Mesenchymal stem cell (in vitro differentiated cells and primary cell): ENCODE data around the gene LPGAT1.
A peak's percentile ranks its signal among the peaks of the same experiment; 100 is the strongest.

Source experiments
- DNase-seq: peaks from one replicate; pipeline ENCODE4 v3.0.0-alpha.2; 2013
- H2AFZ ChIP-seq: one replicate; pipeline ENCODE4 v1.6.1; 2013; ENCODE audit warnings: low read depth, mild to moderate bottlenecking, control low read depth, inconsistent platforms, low read length, moderate library complexity
- H2AK5ac ChIP-seq: 2 replicates; pipeline ENCODE4 v1.6.1; 2013; ENCODE audit warnings: low read length, moderate library complexity, mild to moderate bottlenecking, inconsistent platforms; ENCODE audit not compliant: severe bottlenecking
- H2BK120ac ChIP-seq: one replicate; pipeline ENCODE4 v1.6.1; 2013; ENCODE audit warnings: low read depth, mild to moderate bottlenecking, inconsistent platforms, low read length, moderate library complexity
- H2BK12ac ChIP-seq, 2 experiments: one replicate each; pipeline ENCODE4 v1.6.1; 2013; ENCODE audit warnings: inconsistent platforms in 2 of 2, low read length in 2 of 2, mild to moderate bottlenecking in 2 of 2, moderate library complexity in 2 of 2, control low read depth in 1 of 2
- H2BK15ac ChIP-seq: one replicate; pipeline ENCODE4 v1.6.1; 2013; ENCODE audit warnings: mild to moderate bottlenecking, low read depth, inconsistent platforms; ENCODE audit not compliant: poor library complexity, severe bottlenecking
- H2BK5ac ChIP-seq: 2 replicates; pipeline ENCODE4 v1.6.1; 2013; ENCODE audit warnings: low read depth, mild to moderate bottlenecking, low read length, control low read depth, inconsistent platforms; ENCODE audit not compliant: poor library complexity, severe bottlenecking
- H3K14ac ChIP-seq, 2 experiments: one replicate each; pipeline ENCODE4 v1.6.1; 2013; ENCODE audit warnings: inconsistent platforms in 2 of 2, low read length in 2 of 2, control low read depth in 1 of 2, mild to moderate bottlenecking in 1 of 2, moderate library complexity in 1 of 2
- H3K18ac ChIP-seq, 2 experiments: one replicate each; pipeline ENCODE4 v1.6.1; 2013; ENCODE audit warnings: inconsistent platforms in 2 of 2, low read length in 2 of 2, control low read depth in 1 of 2, low read depth in 1 of 2, mild to moderate bottlenecking in 1 of 2
- H3K23ac ChIP-seq, 2 experiments: one replicate each; pipeline ENCODE4 v1.6.1; 2013; ENCODE audit warnings: inconsistent platforms in 2 of 2, low read length in 2 of 2, mild to moderate bottlenecking in 2 of 2, moderate library complexity in 2 of 2, control low read depth in 1 of 2
- H3K27ac ChIP-seq: 2 replicates; pipeline ENCODE4 v1.5.1; 2013; ENCODE audit warnings: mild to moderate bottlenecking, moderate library complexity, low read length, control low read depth, inconsistent platforms; ENCODE audit not compliant: poor library complexity, severe bottlenecking
- H3K27me3 ChIP-seq, 2 experiments: 2 replicates each; pipeline versions ENCODE4 v1.6.1 to v1.7.0; 2013; ENCODE audit warnings: low read length in 2 of 2, mild to moderate bottlenecking in 2 of 2, moderate library complexity in 2 of 2, control low read depth in 1 of 2, inconsistent platforms in 1 of 2; ENCODE audit not compliant: control insufficient read depth in 1 of 2, insufficient read depth in 1 of 2
- H3K36me3 ChIP-seq, 2 experiments: 2 replicates each; pipeline versions ENCODE4 v1.6.1 to v1.7.0; 2013; ENCODE audit warnings: low read length in 2 of 2, control low read depth in 1 of 2, inconsistent platforms in 1 of 2, low read depth in 1 of 2, mild to moderate bottlenecking in 1 of 2; ENCODE audit not compliant: insufficient read depth in 2 of 2, control insufficient read depth in 1 of 2
- H3K4ac ChIP-seq, 2 experiments: one replicate each; pipeline ENCODE4 v1.6.1; 2013; ENCODE audit warnings: inconsistent platforms in 2 of 2, low read length in 2 of 2, mild to moderate bottlenecking in 2 of 2, moderate library complexity in 2 of 2, control low read depth in 1 of 2, low read depth in 1 of 2
- H3K4me1 ChIP-seq: 2 replicates; pipeline ENCODE4 v1.6.1; 2013; ENCODE audit warnings: low read depth, low read length, control low read depth; ENCODE audit not compliant: control insufficient read depth, insufficient read depth
- H3K4me2 ChIP-seq: 2 replicates; pipeline ENCODE4 v1.6.1; 2013; ENCODE audit warnings: low read length, mild to moderate bottlenecking, inconsistent platforms; ENCODE audit not compliant: poor library complexity, severe bottlenecking
- H3K4me3 ChIP-seq, 2 experiments: 2 replicates each; pipeline versions ENCODE4 v1.5.1 to v1.7.0; 2013; ENCODE audit warnings: low read length in 2 of 2, mild to moderate bottlenecking in 2 of 2, control low read depth in 1 of 2, low read depth in 1 of 2; ENCODE audit not compliant: insufficient read depth in 1 of 2
- H3K79me1 ChIP-seq: replicated peaks from 2 replicates; pipeline ENCODE4 v1.6.1; 2013; ENCODE audit warnings: mild to moderate bottlenecking, control low read depth, low read length, inconsistent platforms; ENCODE audit not compliant: poor library complexity, severe bottlenecking
- H3K9ac ChIP-seq: 2 replicates; pipeline ENCODE4 v1.7.0; 2013; ENCODE audit warnings: mild to moderate bottlenecking, low read length, moderate library complexity
- H3K9me3 ChIP-seq: 2 replicates; pipeline ENCODE4 v1.7.0; 2013; ENCODE audit warnings: mild to moderate bottlenecking, low read length; ENCODE audit not compliant: control insufficient read depth
- H4K8ac ChIP-seq: one replicate; pipeline ENCODE4 v1.6.1; 2013; ENCODE audit warnings: inconsistent platforms, mild to moderate bottlenecking, low read length, moderate library complexity
- H4K91ac ChIP-seq: one replicate; pipeline ENCODE4 v1.6.1; 2013; ENCODE audit warnings: mild to moderate bottlenecking, low read length, inconsistent platforms
- WGBS: methylation state at CpG from one replicate; pipeline ENCODE4 v1.1.7; 2013; ENCODE audit warnings: mixed read lengths; 5-methylcytosine and 5-hydroxymethylcytosine counted together

LPGAT1 gene

GRCh38 chr1:211843018-211843417 lies 12.5 kb upstream of the LPGAT1 start:
- Histone ChIP-seq H3K4ac (no peak overlapping the region), H3K4me2 (no peak overlapping the region), H2AFZ (no peak overlapping the region), H2BK12ac (no peak overlapping the region), H2BK5ac (no peak overlapping the region), H3K27me3 (peaks cover 0 to 15% of the 10 kb centered on the region in 2 experiments), H2BK15ac (no peak overlapping the region), H4K91ac (no peak overlapping the region), H2BK120ac (no peak overlapping the region), H3K18ac (no peak overlapping the region), H3K27ac (no peak overlapping the region), H4K8ac (no peak overlapping the region), H3K4me1 (no peaks in the 10 kb centered on the region), H2AK5ac (no peak overlapping the region), H3K4me3 (no peak overlapping the region), H3K36me3 (no peaks in the 10 kb centered on the region), H3K9me3 (no peaks in the 10 kb centered on the region), H3K23ac (no peak overlapping the region), H3K79me1 (no peaks in the 10 kb centered on the region), H3K14ac (no peak overlapping the region), H3K9ac (no peak overlapping the region)
- peak; percentile 14 for DNase-seq

GRCh38 chr1:211842518-211842917 lies 12.0 kb upstream of the LPGAT1 start:
- Histone ChIP-seq H4K8ac (no peak overlapping the region), H2BK120ac (no peak overlapping the region), H3K27me3 (peaks cover 0 to 15% of the 10 kb centered on the region in 2 experiments), H2AK5ac (no peak overlapping the region), H3K18ac (no peak overlapping the region), H4K91ac (no peak overlapping the region), H3K23ac (no peak overlapping the region), H2BK15ac (no peak overlapping the region), H3K4me2 (no peak overlapping the region), H3K27ac (no peak overlapping the region), H3K4ac (no peak overlapping the region), H3K9me3 (no peaks in the 10 kb centered on the region), H3K4me1 (no peaks in the 10 kb centered on the region), H3K4me3 (no peak overlapping the region), H2BK5ac (no peak overlapping the region), H3K9ac (no peak overlapping the region), H2AFZ (no peak overlapping the region), H3K36me3 (no peaks in the 10 kb centered on the region), H3K79me1 (no peaks in the 10 kb centered on the region), H2BK12ac (no peak overlapping the region), H3K14ac (no peak overlapping the region)
- no peak for DNase-seq
- 82% methylated on average over 2 of the region's 2 CpGs for WGBS

GRCh38 chr1:211839106-211839505 lies 8.5 kb upstream of the LPGAT1 start:
- no peak overlapping the region for H3K18ac ChIP-seq
- peaks cover 0 to 23% of the 10 kb centered on the region in 2 experiments for H3K27me3 ChIP-seq
- H2BK120ac ChIP-seq: no peak overlapping the region
- H3K4me3 ChIP-seq: no peak overlapping the region
- no peak overlapping the region for H3K9ac ChIP-seq
- H2AFZ ChIP-seq: no peak overlapping the region
- H3K4ac ChIP-seq: no peak overlapping the region
- no peak overlapping the region for H2AK5ac ChIP-seq
- H3K14ac ChIP-seq: no peak overlapping the region
- H2BK5ac ChIP-seq: no peak overlapping the region
- no peaks in the 10 kb centered on the region for H3K4me1 ChIP-seq
- H3K79me1 ChIP-seq: no peaks in the 10 kb centered on the region
- no peak overlapping the region for H3K4me2 ChIP-seq
- H3K23ac ChIP-seq: no peak overlapping the region
- DNase-seq: no peak
- H3K36me3 ChIP-seq: no peaks in the 10 kb centered on the region
- no peak overlapping the region for H2BK12ac ChIP-seq
- no peak overlapping the region for H4K8ac ChIP-seq
- no peak overlapping the region for H4K91ac ChIP-seq
- H3K9me3 ChIP-seq: no peaks in the 10 kb centered on the region
- no peak overlapping the region for H3K27ac ChIP-seq
- no peak overlapping the region for H2BK15ac ChIP-seq
- no CpG with 5 or more reads among the region's 1 CpG for WGBS

GRCh38 chr1:211833174-211833820 lies 2.7 kb upstream of the LPGAT1 start:
- H4K91ac ChIP-seq: no peak overlapping the region
- no peak for DNase-seq
- H3K18ac ChIP-seq: no peak overlapping the region
- H3K4me3 ChIP-seq: no peak overlapping the region
- H3K4ac ChIP-seq: no peak overlapping the region
- H2AK5ac ChIP-seq: no peak overlapping the region
- H3K27ac ChIP-seq: no peak overlapping the region
- no peak overlapping the region for H4K8ac ChIP-seq
- H2BK12ac ChIP-seq: no peak overlapping the region
- no peak overlapping the region for H3K14ac ChIP-seq
- H2BK15ac ChIP-seq: no peak overlapping the region
- no peak overlapping the region for H2BK5ac ChIP-seq
- peaks cover 0 to 10% of the 10 kb centered on the region in 2 experiments for H3K27me3 ChIP-seq
- no peak overlapping the region for H3K4me2 ChIP-seq
- no peak overlapping the region for H3K23ac ChIP-seq
- 91% methylated on average over 1 of the region's 1 CpG for WGBS
- H2BK120ac ChIP-seq: no peak overlapping the region
- H2AFZ ChIP-seq: no peak overlapping the region
- H3K36me3 ChIP-seq: no peaks in the 10 kb centered on the region
- peaks cover 4% of the 10 kb centered on the region for H3K4me1 ChIP-seq
- no peak overlapping the region for H3K9ac ChIP-seq
- peaks cover 2% of the 10 kb centered on the region for H3K79me1 ChIP-seq
- no peaks in the 10 kb centered on the region for H3K9me3 ChIP-seq
